IMR-90 (cell line): ENCODE measurements around the gene NPS. TPM values are rescaled to one million over a fixed set of nuclear protein-coding genes. Genes with fewer than 3 reads are reported as not detected.

Experiments
- ATAC-seq: fragments of 200-7000 bp; cut with Tn5 transposase; 2 replicates; pipeline ENCODE4 v1.9.1; 2020; ENCODE audit warnings: low read depth, mild to moderate bottlenecking, moderate library complexity
- BruUV-seq: library from RNA; stranded (reverse); fragments of 400-500 nt; replicated peaks from 2 replicates; lab custom pipeline; 2021; lab: Mats Ljungman, UMichigan
- CTCF ChIA-PET: fragments of 300-600 bp; formaldehyde crosslinking; extraction: SDS; loops from one replicate; lab custom pipeline; 2021; ENCODE audit warnings: antibody characterized with exemption; lab: Yijun Ruan, JAX
- POLR2A ChIA-PET: fragments of 300-600 bp; sonication (Branson Sonifier 250); formaldehyde crosslinking; loops from one replicate; lab custom pipeline; 2022; ENCODE audit warnings: antibody characterized with exemption; ENCODE audit not compliant: unreplicated experiment; lab: Charles Lee
- DNase-seq: peaks from one replicate; pipeline ENCODE4 v3.0.0; 2013
- H2AFZ ChIP-seq: replicated peaks from 2 replicates; pipeline ENCODE3; 2013; ENCODE audit warnings: low read length, mild to moderate bottlenecking; ENCODE audit not compliant: poor library complexity
- H2AK5ac ChIP-seq: 2 replicates; pipeline ENCODE4 v1.6.1; 2013; ENCODE audit warnings: low read depth, low read length, inconsistent platforms
- H2AK9ac ChIP-seq: replicated peaks from 2 replicates; pipeline ENCODE3; 2013; ENCODE audit warnings: mild to moderate bottlenecking, low read depth, low read length, moderate library complexity; ENCODE audit not compliant: poor library complexity
- H2BK120ac ChIP-seq: 2 replicates; pipeline ENCODE4 v1.6.1; 2013; ENCODE audit warnings: low read depth, low read length, inconsistent platforms
- H2BK15ac ChIP-seq: 3 replicates; pipeline ENCODE4 v1.6.1; 2013; ENCODE audit warnings: low read depth, low read length, inconsistent platforms
- H2BK20ac ChIP-seq: 2 replicates; pipeline ENCODE4 v1.6.1; 2013; ENCODE audit warnings: low read depth, mild to moderate bottlenecking, inconsistent platforms, low read length, moderate library complexity
- H2BK5ac ChIP-seq: 2 replicates; pipeline ENCODE4 v1.6.1; 2013; ENCODE audit warnings: mild to moderate bottlenecking, low read depth, low read length, inconsistent platforms; ENCODE audit not compliant: poor library complexity, severe bottlenecking
- H3K14ac ChIP-seq: replicated peaks from 2 replicates; pipeline ENCODE4 v1.6.1; 2013; ENCODE audit warnings: low read depth, low read length, inconsistent platforms
- H3K18ac ChIP-seq: 2 replicates; pipeline ENCODE4 v1.6.1; 2013; ENCODE audit warnings: low read depth, low read length, control low read depth
- H3K23ac ChIP-seq: 2 replicates; pipeline ENCODE4 v1.6.1; 2013; ENCODE audit warnings: low read depth, low read length, inconsistent platforms
- H3K27ac ChIP-seq: 2 replicates; pipeline ENCODE4 v1.5.1; 2013; ENCODE audit warnings: mild to moderate bottlenecking, control low read depth, low read length; ENCODE audit not compliant: insufficient read depth
- H3K27me3 ChIP-seq: 2 replicates; pipeline ENCODE4 v1.6.1; 2013; ENCODE audit warnings: low read length; ENCODE audit not compliant: control insufficient read depth, insufficient read depth
- H3K36me3 ChIP-seq: 2 replicates; pipeline ENCODE4 v1.6.1; 2013; ENCODE audit warnings: low read length, mixed read lengths; ENCODE audit not compliant: control insufficient read depth, insufficient read depth
- H3K4ac ChIP-seq: 2 replicates; pipeline ENCODE4 v1.6.1; 2013; ENCODE audit warnings: low read depth, low read length, inconsistent platforms
- H3K4me1 ChIP-seq: 2 replicates; pipeline ENCODE4 v1.6.1; 2013; ENCODE audit warnings: low read length, mixed read lengths; ENCODE audit not compliant: control insufficient read depth, insufficient read depth
- H3K4me2 ChIP-seq: 2 replicates; pipeline ENCODE4 v1.6.1; 2013; ENCODE audit warnings: low read depth, mild to moderate bottlenecking, control low read depth, low read length, moderate library complexity
- H3K4me3 ChIP-seq: 2 replicates; pipeline ENCODE4 v1.5.1; 2013; ENCODE audit warnings: low read depth, mild to moderate bottlenecking, control low read depth, low read length, moderate library complexity; ENCODE audit not compliant: insufficient read depth
- H3K56ac ChIP-seq: 2 replicates; pipeline ENCODE4 v1.6.1; 2013; ENCODE audit warnings: low read length, inconsistent platforms; ENCODE audit not compliant: insufficient read depth; ENCODE audit errors: extremely low read depth
- H3K79me1 ChIP-seq, 2 experiments: 2 replicates each; pipeline ENCODE4 v1.6.1; 2013; ENCODE audit warnings: low read length in 2 of 2, inconsistent platforms in 1 of 2, low read depth in 1 of 2
- H3K9ac ChIP-seq: 2 replicates; pipeline ENCODE4 v1.6.1; 2013; ENCODE audit warnings: low read depth, low read length, control low read depth
- H3K9me1 ChIP-seq: 2 replicates; pipeline ENCODE4 v1.6.1; 2013; ENCODE audit warnings: low read length, inconsistent platforms; ENCODE audit not compliant: insufficient read depth
- H3K9me3 ChIP-seq: 2 replicates; pipeline ENCODE4 v1.6.1; 2013; ENCODE audit warnings: low read length; ENCODE audit not compliant: control insufficient read depth, insufficient read depth
- H4K20me1 ChIP-seq: 2 replicates; pipeline ENCODE4 v1.6.1; 2013; ENCODE audit warnings: low read length, inconsistent platforms; ENCODE audit not compliant: insufficient read depth
- H4K5ac ChIP-seq: 2 replicates; pipeline ENCODE4 v1.6.1; 2013; ENCODE audit warnings: mild to moderate bottlenecking, low read depth, low read length, control low read depth
- H4K8ac ChIP-seq, 2 experiments: 2 replicates each; pipeline ENCODE4 v1.6.1; 2013; ENCODE audit warnings: low read depth in 2 of 2, low read length in 2 of 2, control low read depth in 1 of 2, inconsistent platforms in 1 of 2
- H4K91ac ChIP-seq: 2 replicates; pipeline ENCODE4 v1.6.1; 2013; ENCODE audit warnings: low read depth, low read length, inconsistent platforms; ENCODE audit not compliant: insufficient read depth
- CEBPB ChIP-seq: IDR thresholded peaks from 2 replicates; pipeline ENCODE4 v1.6.1; 2012; ENCODE audit warnings: low read depth, low read length, improper control_type of control experiment
- FOS ChIP-seq: fragments of 150-350 bp; IDR thresholded peaks from 2 replicates; pipeline ENCODE4 v1.6.1; 2016; ENCODE audit warnings: low read depth, low read length
- MAFK ChIP-seq: IDR thresholded peaks from 2 replicates; pipeline ENCODE4 v1.6.1; 2012; ENCODE audit warnings: low read depth, low read length, improper control_type of control experiment
- MAZ ChIP-seq: IDR thresholded peaks from 2 replicates; pipeline ENCODE4 v1.6.1; 2012; ENCODE audit warnings: low read depth, mild to moderate bottlenecking, low read length, improper control_type of control experiment, moderate library complexity, borderline replicate concordance
- MXI1 ChIP-seq: IDR thresholded peaks from 2 replicates; pipeline ENCODE4 v1.6.1; 2012; ENCODE audit warnings: low read depth, mild to moderate bottlenecking, low read length, moderate library complexity, borderline replicate concordance
- RAD21 ChIP-seq: IDR thresholded peaks from 2 replicates; pipeline ENCODE4 v1.6.1; 2012; ENCODE audit warnings: low read length, improper control_type of control experiment
- USF2 ChIP-seq: fragments of 150-350 bp; IDR thresholded peaks from 2 replicates; pipeline ENCODE4 v1.6.1; 2017; ENCODE audit warnings: mild to moderate bottlenecking, antibody characterized with exemption, low read length, low read depth
- WGBS, 2 experiments: methylation state at CpG; one replicate each; pipeline versions ENCODE4 v1.1.5 to v1.1.7; 2013; ENCODE audit warnings: missing lambda C conversion rate in 2 of 2; ENCODE audit not compliant: insufficient read length in 1 of 2; ENCODE audit errors: extremely low coverage in 2 of 2; 5-methylcytosine and 5-hydroxymethylcytosine counted together
- dilution Hi-C: fragments of 300-500 bp; cut with HindIII; formaldehyde crosslinking; loops from one replicate; pipeline ENCODE4 v1.14.3; 2018; ENCODE audit warnings: low sequenced_read_pairs; ENCODE audit not compliant: unreplicated experiment
- in situ Hi-C: fragments of 300-500 bp; cut with MboI; formaldehyde crosslinking; loops from 3 replicates; pipeline ENCODE4 v1.14.3; 2019; ENCODE audit warnings: low sequenced_read_pairs, inconsistent platforms, mixed read lengths
- intact Hi-C: fragments of 100-400 bp; cut with micrococcal nuclease; formaldehyde crosslinking; loops from 2 replicates; pipeline ENCODE4 v1.10.0; 2022
- polyA plus RNA-seq, 3 experiments: library from polyadenylated mRNA; depleted of rRNA; stranded (reverse); fragments of >200 nt; gene quantifications; 2 replicates each; pipeline ENCODE4 v1.2.3, GENCODE V29; 2012; ENCODE audit warnings: low replicate concordance in 1 of 3
- total RNA-seq: library from RNA; depleted of rRNA; stranded (reverse); fragments of >200 nt; gene quantifications from 2 replicates; pipeline ENCODE4 v1.2.3, GENCODE V29; 2012

NPS gene
- total and polyA plus RNA-seq, 2 of the 4 experiments (the other 2 are of a cell fraction) = not detected

- no TSS peak for BruUV-seq
- WGBS, 2 experiments = 28% methylated on average over 2 of the region's 8 CpGs; no CpG with 5 or more reads in 1 of the 2 experiments
- POLR2A ChIA-PET = no interaction called here
Measured at GRCh38 chr10:127500127-127500526, 49.0 kb upstream of the NPS start.

More at GRCh38 chr10:127500127-127500526, 49.0 kb upstream of the NPS start:
- no peaks in the 10 kb centered on the region for H3K79me1 ChIP-seq
- CTCF ChIA-PET = no interaction called here
- in situ Hi-C loops (no loop called here), intact Hi-C loops (no loop called here), dilution Hi-C loops (no loop called here)
- no peaks in the 10 kb centered on the region for H3K4me1 ChIP-seq
- no peak overlapping the region for H3K4me3 ChIP-seq
- no peak overlapping the region for H3K23ac ChIP-seq
- ATAC-seq (no peak), DNase-seq (no peak)
- TF ChIP-seq FOS = no peak
- no peak for TF ChIP-seq CEBPB
- no peak for TF ChIP-seq MAFK
- TF ChIP-seq USF2 = no peak
- TF ChIP-seq RAD21 = no peak
- no peak for TF ChIP-seq MAZ
- TF ChIP-seq MXI1 = no peak
- H2AK9ac ChIP-seq = no peak overlapping the region
- H2BK120ac ChIP-seq = no peak overlapping the region
- no peaks in the 10 kb centered on the region; the same call in 1 of the 2 replicates for H3K27me3 ChIP-seq
- H2AK5ac ChIP-seq = no peak overlapping the region
- no peak overlapping the region for H3K27ac ChIP-seq
- no peaks in the 10 kb centered on the region for H3K9me1 ChIP-seq
- no peak overlapping the region for H2BK15ac ChIP-seq
- H3K9me3 ChIP-seq = no peaks in the 10 kb centered on the region; the same call in 1 of the 2 replicates
- no peak overlapping the region for H3K9ac ChIP-seq
- H2BK5ac ChIP-seq = no peak overlapping the region
- no peak overlapping the region for H4K5ac ChIP-seq
- H3K18ac ChIP-seq = no peak overlapping the region
- H4K91ac ChIP-seq = no peak overlapping the region
- no peak overlapping the region for H3K14ac ChIP-seq
- no peak overlapping the region for H3K4me2 ChIP-seq
- H2BK20ac ChIP-seq = no peak overlapping the region
- no peak overlapping the region for H4K8ac ChIP-seq
- H3K36me3 ChIP-seq = no peaks in the 10 kb centered on the region
- no peaks in the 10 kb centered on the region for H4K20me1 ChIP-seq
- H2AFZ ChIP-seq = no peak overlapping the region
- H3K56ac ChIP-seq = no peak overlapping the region
- no peak overlapping the region for H3K4ac ChIP-seq
